ENCODE results near the gene SAMD3. TPM values are rescaled to one million over a fixed set of nuclear protein-coding genes. Genes with fewer than 3 reads are reported as not detected.
"Not testable (repeated sequence)": the region's sequence is repeated elsewhere in the genome, so short reads cannot be mapped to it uniquely, and the experiment has no call there.

Gene SAMD3
- total RNA-seq, 1 experiment from 2014 or later: not detected

DNA sequence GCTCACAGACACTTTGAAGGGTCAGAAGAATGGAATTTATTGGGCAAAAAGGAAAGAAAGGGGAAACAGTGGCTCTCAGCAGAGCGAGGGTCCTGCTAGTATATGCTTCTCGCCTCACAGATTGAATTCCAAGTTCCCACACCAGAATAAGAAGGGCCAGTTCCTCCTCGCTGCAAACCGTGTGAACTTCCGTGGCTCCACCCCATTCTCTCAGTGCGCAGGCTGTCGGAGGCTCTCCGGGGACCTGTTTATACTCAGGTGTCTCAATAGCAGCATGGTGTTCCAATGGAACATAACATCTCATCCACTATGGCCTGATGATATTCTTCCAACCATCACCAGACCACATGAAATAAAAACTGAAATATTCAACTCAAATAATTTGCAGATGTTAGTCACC, 4.6 kb downstream of the SAMD3 start:
- in situ Hi-C loops (cut with HindIII; ENCODE audit: low pct_unique_long_range_greater_than_20kb, low sequenced_read_pairs): no loop called here
- DNase-seq (ENCODE audit: low read depth, low spot score): no peak

DNA sequence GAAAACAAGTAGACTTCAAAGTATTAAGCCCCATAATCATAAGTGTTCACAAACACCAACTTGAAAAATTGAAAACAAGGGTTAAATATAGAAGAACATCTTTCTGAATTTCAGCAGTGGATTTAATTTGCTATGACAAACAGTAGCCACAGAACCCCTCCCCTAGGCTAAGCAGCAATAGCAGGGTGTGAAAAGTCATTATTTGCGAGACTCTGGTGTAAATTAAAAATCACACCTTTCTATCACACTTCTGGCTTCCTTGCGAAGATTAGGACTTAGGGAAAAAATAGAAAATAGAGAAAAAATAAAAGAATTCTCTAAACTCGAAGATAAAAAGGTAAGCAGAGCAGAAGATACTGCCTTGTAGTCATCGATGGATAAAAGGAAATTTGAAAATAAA, 6.1 kb downstream of the SAMD3 start:
- in situ Hi-C loops (cut with HindIII; ENCODE audit: low pct_unique_long_range_greater_than_20kb, low sequenced_read_pairs): no loop called here

DNA sequence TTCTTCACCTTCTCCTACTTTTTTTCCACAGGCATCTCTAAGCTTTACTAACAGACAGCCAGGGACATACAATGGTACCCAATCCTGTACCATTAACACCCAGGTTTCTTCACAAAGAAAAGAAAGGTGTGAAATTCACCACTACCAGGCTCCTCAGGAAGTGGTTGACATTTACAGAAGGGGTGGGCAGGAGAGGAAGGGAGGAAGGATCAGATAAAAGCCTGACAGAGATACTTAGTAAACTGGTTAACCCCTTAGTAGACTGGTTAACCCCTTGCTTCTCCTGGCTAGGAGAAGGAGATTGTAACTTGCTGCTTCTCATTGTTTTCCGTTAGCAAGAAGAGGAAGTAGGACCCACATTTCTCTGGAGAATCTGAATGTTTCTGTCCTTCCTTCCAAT, 7.2 kb downstream of the SAMD3 start:
- no peak for DNase-seq (ENCODE audit: low read depth, low spot score)
- in situ Hi-C loops (cut with HindIII; ENCODE audit: low pct_unique_long_range_greater_than_20kb, low sequenced_read_pairs): no loop called here

More for the DNA sequence above, 6.1 kb downstream of the SAMD3 start:
- no peak for DNase-seq (ENCODE audit: low read depth, low spot score)

DNA sequence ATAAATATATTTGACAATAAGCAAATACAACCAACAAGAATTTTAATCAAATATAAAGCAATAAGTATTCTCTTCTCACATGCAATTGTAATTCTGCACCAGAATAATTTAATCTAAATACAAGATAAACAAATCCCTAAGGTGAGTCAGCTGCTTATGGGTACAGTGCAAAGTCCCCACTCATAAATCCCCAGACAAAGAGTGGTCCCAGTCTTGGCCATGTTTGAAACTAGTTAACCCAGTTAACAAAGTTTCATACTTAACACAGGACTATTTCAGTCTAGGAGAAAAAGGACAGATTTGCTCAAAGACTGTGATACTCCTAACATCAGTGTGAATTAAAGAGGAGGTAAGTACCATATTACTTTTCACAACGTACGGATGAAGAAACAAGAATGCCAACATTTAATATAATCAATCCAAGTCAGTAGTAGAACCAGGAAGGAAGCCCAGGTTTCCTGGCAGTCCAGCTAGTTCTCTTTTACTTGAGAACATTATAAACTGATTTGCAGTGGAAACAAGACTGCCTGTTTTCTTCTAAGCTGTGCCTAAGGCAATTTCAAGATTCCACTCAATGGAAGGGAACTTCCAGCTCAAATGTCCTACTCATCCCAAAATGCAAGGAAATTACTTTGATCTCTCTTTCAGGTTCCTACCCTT, 10.4 kb downstream of the SAMD3 start:
- in situ Hi-C loops (cut with HindIII; ENCODE audit: low pct_unique_long_range_greater_than_20kb, low sequenced_read_pairs): no loop called here
- no peak for DNase-seq (ENCODE audit: low read depth, low spot score)

DNA sequence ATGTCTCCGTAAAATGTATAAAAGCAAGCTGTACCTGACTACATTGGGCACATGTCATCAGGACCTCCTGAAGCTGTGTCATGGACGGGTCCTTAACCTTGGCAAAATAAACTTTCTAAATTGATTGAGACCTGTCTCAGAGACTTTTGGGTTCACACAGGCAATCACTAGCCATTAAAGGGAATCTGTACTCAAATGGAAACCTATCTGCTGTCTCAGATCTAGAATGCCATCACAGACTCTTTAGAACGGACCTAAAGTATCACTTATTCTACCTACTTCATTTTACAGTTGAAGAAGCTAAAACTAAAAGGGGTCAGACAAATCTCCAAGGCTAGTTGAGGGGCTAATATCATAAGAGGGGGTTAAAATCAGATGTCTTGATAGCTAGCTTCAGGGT, 11.1 kb downstream of the SAMD3 start:
- in situ Hi-C loops (cut with HindIII; ENCODE audit: low pct_unique_long_range_greater_than_20kb, low sequenced_read_pairs): no loop called here

DNA sequence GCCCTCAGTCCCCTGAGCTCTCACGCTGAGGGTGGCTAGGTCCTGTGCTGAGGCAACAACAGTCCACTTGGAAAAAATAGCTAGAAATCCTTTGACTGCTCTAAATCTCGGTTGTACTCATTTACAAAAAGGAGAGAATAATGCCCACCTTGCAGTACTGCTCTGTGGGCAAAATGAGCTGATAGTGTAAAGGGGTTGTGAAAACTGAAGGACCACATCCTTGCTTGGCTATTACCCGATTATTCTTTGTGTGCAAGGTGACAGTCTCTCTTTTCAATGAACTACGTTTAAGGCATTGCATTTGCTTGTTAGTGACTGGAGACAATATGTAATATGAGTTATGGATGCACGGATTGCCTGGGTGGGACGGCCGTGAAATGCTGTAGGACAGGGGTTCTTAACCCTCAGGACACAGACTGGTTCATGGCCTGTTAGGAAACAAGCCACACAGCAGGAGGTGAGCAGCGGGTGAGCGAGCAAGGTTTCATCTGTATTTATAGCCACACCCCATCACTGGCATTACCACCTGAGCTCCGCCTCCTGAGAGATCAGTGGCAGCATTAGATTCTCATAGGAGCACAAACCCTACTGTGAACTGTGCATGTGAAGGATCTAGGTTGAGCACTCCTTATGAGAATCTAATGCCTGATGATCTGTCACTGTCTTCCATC, 14.6 kb downstream of the SAMD3 start:
- DNase-seq (ENCODE audit: low read depth, low spot score): no peak
- in situ Hi-C loops (cut with HindIII; ENCODE audit: low pct_unique_long_range_greater_than_20kb, low sequenced_read_pairs): no loop called here

More for the DNA sequence above, 11.1 kb downstream of the SAMD3 start:
- DNase-seq (ENCODE audit: low read depth, low spot score): no peak

DNA sequence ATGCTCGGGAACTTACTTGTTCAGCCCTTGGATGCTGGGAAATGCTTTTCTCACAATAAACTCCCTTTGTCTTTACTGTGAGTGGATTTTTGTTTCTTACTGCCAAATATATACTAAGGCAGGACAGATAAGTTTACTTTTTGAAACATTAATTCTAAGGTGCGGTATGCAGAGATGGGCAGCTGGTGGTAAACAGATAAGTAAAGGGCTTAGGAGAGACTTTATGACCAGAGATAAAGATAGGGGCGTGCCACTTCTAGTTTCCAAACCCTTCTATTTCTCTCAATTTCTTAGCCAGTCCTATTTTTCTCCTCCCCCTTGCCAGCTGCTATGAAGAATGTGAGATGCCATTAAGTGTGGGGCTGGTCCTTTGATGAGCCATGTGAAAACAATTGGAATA, 16.3 kb downstream of the SAMD3 start:
- no peak for DNase-seq (ENCODE audit: low read depth, low spot score)
- in situ Hi-C loops (cut with HindIII; ENCODE audit: low pct_unique_long_range_greater_than_20kb, low sequenced_read_pairs): no loop called here

DNA sequence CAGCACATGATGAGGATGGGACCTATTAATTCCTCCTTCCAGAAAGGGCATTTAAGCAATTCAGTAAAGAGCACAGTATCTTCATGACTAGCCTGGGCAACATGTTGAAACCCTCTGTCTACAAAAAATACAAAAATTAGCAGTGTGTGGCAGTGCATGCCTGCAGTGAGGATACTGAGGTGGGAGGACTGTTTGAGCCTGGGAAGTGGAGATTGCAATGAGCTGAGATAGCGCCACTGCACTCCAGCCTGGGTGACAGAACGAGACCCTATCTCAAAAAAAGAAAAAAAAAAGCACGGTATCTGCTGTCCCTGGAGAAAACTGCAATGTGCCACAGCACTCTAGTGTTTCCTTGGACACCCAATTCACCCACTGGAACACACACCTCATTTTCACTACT, 18.4 kb downstream of the SAMD3 start:
- in situ Hi-C loops (cut with HindIII; ENCODE audit: low pct_unique_long_range_greater_than_20kb, low sequenced_read_pairs): no loop called here

DNA sequence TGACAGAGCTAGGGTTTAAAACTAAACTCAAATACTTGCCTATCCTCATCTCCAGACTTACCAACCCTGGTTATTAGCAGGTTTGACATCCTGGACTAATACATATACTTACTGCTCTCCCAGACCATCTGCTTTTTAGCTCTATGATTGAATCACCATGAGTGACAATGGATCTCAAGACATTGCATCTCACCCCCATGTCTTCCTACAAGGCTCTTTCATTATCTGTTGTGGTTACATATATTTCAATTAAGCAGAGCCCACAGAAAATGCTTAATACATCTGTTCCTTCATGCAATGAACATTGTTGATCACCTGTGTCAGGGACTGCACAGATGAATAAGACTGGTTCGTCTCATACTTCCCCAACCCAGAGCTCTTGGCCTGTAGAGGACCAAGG, 19.4 kb downstream of the SAMD3 start:
- DNase-seq (ENCODE audit: low read depth, low spot score): no peak
- in situ Hi-C loops (cut with HindIII; ENCODE audit: low pct_unique_long_range_greater_than_20kb, low sequenced_read_pairs): no loop called here

More for the DNA sequence above, 18.4 kb downstream of the SAMD3 start:
- no peak for DNase-seq (ENCODE audit: low read depth, low spot score)

DNA sequence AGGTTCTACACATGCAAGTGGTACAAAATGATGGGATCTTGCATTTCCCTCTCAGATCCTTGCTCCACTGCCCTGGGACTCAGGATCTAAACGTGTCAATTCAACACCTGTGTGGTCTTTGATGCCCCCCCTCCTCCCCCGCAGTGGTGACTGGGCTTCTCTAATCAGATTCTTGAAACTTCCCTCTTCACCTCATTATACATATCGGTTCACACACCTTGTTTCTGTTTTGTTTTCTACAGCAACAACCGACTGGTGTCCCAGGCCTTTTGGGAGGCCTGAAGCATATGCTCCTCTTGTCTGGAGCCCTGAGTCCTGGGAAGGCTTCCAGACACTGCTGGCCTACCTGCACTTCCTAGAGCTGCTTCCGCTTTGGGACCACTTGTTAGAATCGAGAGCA, 20.0 kb downstream of the SAMD3 start:
- DNase-seq (ENCODE audit: low read depth, low spot score): no peak
- in situ Hi-C loops (cut with HindIII; ENCODE audit: low pct_unique_long_range_greater_than_20kb, low sequenced_read_pairs): no loop called here

DNA sequence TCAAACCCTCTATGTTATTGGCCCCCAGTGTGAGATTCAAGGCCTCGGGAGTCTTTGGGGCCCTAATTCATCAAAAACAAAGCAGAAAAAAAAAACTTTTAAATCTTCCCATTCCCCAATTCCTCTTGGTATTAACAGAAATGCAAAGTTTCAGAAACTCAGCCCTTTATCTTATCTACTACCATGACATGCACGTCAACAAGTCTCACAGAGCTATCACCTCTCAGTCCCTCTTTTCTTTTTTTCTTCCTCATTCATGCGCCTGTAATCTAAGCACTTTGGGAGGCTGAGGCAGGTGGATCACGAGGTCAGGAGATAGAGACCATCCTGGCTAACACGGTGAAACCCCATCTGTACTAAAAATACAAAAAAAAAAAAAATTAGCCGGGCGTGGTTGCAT, 22.7 kb downstream of the SAMD3 start:
- in situ Hi-C loops (cut with HindIII; ENCODE audit: low pct_unique_long_range_greater_than_20kb, low sequenced_read_pairs): no loop called here
- no peak for DNase-seq (ENCODE audit: low read depth, low spot score)

DNA sequence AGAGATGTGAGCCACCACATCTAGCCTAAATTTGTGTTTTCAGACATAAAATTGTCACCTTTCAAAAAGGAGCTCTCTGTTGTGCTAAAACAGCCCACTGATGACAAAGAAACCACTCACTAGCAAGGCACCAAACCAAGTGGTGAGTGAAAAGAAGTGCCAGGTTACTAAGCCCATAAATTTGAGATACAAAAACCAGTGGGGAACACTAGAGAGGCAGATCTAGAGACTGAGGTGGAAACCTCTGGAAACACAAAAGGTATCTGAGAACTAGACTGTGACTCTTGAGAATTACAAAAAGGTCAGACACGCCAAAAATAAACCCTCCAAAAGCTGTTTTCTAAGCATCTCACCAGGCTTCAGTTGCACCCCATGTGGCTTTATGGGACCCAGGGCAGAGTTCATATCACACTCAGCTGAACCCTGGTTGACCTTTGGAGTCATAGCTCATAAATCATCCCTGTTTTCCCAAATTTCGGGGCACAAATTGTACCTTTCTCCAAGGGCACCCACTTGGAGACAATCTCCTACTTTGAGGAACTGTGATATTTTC, 24.2 kb downstream of the SAMD3 start:
- DNase-seq (ENCODE audit: low read depth, low spot score): no peak
- in situ Hi-C loops (cut with HindIII; ENCODE audit: low pct_unique_long_range_greater_than_20kb, low sequenced_read_pairs): no loop called here

DNA sequence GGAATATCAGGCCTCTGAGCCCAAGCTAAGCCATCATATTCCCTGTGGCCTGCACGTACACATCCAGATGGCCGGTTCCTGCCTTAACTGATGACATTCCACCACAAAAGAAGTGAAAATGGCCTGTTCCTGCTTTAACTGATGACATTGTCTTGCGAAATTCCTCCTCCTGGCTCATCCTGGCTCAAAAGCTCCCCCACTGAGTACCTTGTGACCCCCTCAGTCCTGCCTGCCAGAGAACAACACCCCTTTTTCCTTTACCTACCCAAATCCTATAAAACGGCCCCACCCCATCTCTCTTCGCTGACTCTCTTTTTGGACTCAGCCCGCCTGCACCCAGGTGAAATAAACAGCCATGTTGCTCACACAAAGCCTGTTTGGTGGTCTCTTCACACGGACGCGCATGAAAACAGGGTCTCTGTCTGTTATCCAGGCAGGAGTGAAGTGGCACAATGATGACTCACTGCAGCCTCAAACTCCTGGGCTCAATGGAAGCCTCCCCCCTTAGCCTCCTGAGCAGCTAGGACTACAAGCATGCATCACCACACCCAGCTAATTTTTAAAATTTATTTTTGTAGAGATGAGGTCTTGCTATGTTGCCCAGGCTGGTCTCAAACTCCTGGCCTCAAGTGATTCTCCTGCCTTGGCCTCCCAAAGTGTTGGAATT, 24.8 kb downstream of the SAMD3 start:
- DNase-seq (ENCODE audit: low read depth, low spot score); in situ Hi-C loops (cut with HindIII; ENCODE audit: low pct_unique_long_range_greater_than_20kb, low sequenced_read_pairs): not testable (repeated sequence)

DNA sequence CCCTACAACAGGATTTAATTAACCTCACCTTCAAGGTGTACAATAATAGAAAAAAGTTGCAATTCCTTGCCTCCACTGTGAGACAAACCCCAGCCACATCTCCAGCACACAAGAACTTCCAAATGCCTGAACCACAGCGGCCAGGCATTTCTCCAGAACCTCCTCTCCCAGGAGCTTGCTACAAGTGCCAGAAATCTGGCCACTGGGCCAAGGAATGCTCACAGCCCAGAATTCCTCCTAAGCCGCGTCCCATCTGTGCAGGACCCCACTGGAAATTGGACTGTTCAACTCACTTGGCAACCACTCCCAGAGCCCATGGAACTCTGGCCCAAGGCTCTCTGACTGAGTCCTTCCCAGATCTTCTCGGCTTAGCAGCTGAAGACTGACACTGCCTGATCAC, 28.3 kb downstream of the SAMD3 start:
- in situ Hi-C loops (cut with HindIII; ENCODE audit: low pct_unique_long_range_greater_than_20kb, low sequenced_read_pairs); DNase-seq (ENCODE audit: low read depth, low spot score): not testable (repeated sequence)

DNA sequence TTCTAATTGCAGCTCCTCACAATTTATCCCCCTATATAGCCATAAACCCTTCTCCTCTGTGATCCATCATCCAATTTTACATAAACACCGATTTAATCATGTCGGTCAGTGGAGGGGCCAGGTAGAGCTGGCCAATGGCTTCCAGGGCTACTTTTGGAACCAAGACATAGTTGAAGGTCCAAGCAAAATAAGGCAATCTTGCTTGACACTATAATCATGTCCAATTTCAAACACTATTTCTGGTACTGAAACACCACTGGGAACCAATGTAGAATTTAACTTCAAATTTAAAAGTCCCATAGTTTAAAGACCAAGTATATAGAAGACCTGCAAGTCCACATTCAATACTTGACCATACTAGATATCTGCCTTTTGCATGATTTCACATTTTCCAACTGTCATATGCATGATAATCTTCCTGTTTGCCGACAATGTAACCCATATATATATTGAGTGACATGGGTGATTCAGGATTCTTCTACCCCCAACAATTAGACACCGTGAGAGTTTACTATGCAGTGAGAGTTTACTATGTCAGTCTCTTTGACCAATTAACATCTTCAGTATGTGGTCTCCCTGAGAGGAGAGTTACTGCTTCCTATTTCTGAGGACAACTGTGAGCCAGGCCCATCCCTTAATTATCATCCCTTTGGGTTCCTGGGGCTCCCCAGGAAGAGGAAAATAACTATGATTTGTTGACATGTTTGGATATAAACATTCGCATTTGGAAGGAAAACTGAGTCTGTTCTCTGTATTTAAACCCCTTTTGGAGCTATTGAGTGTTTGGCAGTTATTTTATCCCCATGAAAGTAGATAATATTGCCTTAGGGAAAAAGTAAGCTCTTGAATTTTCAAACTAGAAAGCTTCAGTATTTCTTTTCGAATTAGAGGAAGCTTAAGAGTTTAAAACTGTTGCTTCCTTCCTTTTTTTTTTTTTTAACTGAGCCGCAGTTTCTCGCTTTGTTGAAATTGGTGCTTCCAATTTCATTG, 31.8 kb downstream of the SAMD3 start:
- in situ Hi-C loops (cut with HindIII; ENCODE audit: low pct_unique_long_range_greater_than_20kb, low sequenced_read_pairs): no loop called here
- DNase-seq (ENCODE audit: low read depth, low spot score): no peak

DNA sequence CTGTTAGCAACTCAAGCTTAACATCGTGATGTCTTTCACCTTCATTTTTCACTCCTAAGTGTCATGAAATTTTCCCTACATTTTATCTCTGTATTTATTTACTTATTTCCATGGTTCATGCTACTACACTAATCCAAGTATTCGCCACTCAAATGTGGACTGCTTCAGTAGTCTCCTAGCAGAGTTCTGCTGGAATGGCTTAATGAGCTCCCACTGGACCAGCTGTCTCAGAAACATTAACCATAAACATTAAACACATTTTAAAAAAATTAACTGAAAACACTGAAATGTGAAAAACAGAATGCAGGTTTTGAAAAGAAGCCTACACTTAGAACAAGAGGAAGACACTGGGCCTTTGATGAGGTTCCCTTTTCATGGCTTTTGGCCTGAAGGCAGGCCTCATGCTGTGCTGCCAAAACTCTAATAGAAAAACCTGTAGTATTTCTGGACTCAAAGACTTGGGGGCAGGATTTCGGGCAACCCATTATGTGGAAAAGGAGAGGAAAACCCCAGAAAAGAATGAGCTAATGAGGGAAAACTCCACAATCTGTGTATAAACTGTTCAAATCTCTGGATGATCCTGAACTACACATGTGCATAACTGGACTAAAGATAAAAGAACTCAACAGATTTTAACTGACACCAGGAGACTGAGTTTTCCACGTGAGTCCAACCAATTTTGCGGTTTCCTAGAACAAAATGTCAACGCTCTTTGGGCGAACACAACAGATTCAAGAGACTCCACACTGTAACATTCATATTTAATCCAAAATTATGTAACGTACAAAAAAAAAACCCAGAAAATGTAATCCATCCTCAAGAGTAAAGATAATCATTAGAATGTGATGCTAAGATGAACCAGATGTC, 33.0 kb downstream of the SAMD3 start:
- in situ Hi-C loops (cut with HindIII; ENCODE audit: low pct_unique_long_range_greater_than_20kb, low sequenced_read_pairs): no loop called here
- no peak for DNase-seq (ENCODE audit: low read depth, low spot score)
